Activated CD8-positive, alpha-beta T cell treated with anti-CD3 and anti-CD28 coated beads for 36 hours (primary cell): Measurements from ENCODE around the gene PALS2. TPM values are rescaled to one million over a fixed set of nuclear protein-coding genes. Genes with fewer than 3 reads are reported as not detected.

ENCODE experiments used
- ATAC-seq: fragments of 200-7000 bp; cut with Tn5 transposase; one replicate; pipeline ENCODE4 v1.10.0; 2021; ENCODE audit warnings: mild to moderate bottlenecking, moderate library complexity
- CTCF ChIA-PET: fragments of 350-600 bp; sonication (Branson Sonifier 250); formaldehyde crosslinking; loops from one replicate; lab custom pipeline; 2021; ENCODE audit warnings: antibody characterized with exemption; lab: Charles Lee
- POLR2A ChIA-PET: fragments of 350-600 bp; sonication (Branson Sonifier 250); formaldehyde crosslinking; loops from one replicate; lab custom pipeline; 2021; ENCODE audit warnings: antibody characterized with exemption; lab: Charles Lee
- DNase-seq: peaks from one replicate; pipeline ENCODE4 v3.0.0-alpha.2; 2020
- H3K27ac Mint-ChIP-seq: one replicate; pipeline ENCODE4 v1.8.0; 2021; ENCODE audit warnings: mild to moderate bottlenecking, mixed read lengths
- H3K27me3 Mint-ChIP-seq: one replicate; pipeline ENCODE4 v1.8.0; 2021; ENCODE audit warnings: mixed read lengths
- H3K36me3 Mint-ChIP-seq: one replicate; pipeline ENCODE4 v1.8.0; 2021; ENCODE audit warnings: low read depth, mixed read lengths
- H3K4me1 Mint-ChIP-seq: one replicate; pipeline ENCODE4 v1.8.0; 2021; ENCODE audit warnings: low read depth, mixed read lengths
- H3K4me3 Mint-ChIP-seq: one replicate; pipeline ENCODE4 v1.8.0; 2021; ENCODE audit warnings: mild to moderate bottlenecking, moderate library complexity, mixed read lengths
- H3K9me3 Mint-ChIP-seq: one replicate; pipeline ENCODE4 v1.8.0; 2021; ENCODE audit warnings: mixed read lengths
- intact Hi-C: fragments of 100-400 bp; cut with micrococcal nuclease; formaldehyde crosslinking; loops from one replicate; pipeline ENCODE4 v1.10.0; 2022
- total RNA-seq, 2 experiments: library from RNA; stranded (reverse); gene quantifications; one replicate each; pipeline ENCODE4 v1.2.3, GENCODE V29; 2021
- TF ChIP-seq, protein P1 (sequence below): fragments of 200-600 bp; IDR thresholded peaks from one replicate; pipeline ENCODE4 v1.8.0; 2022; ENCODE audit warnings: antibody characterized with exemption, mild to moderate bottlenecking

PALS2 gene, protein sequence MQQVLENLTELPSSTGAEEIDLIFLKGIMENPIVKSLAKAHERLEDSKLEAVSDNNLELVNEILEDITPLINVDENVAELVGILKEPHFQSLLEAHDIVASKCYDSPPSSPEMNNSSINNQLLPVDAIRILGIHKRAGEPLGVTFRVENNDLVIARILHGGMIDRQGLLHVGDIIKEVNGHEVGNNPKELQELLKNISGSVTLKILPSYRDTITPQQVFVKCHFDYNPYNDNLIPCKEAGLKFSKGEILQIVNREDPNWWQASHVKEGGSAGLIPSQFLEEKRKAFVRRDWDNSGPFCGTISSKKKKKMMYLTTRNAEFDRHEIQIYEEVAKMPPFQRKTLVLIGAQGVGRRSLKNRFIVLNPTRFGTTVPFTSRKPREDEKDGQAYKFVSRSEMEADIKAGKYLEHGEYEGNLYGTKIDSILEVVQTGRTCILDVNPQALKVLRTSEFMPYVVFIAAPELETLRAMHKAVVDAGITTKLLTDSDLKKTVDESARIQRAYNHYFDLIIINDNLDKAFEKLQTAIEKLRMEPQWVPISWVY
- 10 to 100 TPM; 32.6 to 40.4 TPM for total RNA-seq

DNA sequence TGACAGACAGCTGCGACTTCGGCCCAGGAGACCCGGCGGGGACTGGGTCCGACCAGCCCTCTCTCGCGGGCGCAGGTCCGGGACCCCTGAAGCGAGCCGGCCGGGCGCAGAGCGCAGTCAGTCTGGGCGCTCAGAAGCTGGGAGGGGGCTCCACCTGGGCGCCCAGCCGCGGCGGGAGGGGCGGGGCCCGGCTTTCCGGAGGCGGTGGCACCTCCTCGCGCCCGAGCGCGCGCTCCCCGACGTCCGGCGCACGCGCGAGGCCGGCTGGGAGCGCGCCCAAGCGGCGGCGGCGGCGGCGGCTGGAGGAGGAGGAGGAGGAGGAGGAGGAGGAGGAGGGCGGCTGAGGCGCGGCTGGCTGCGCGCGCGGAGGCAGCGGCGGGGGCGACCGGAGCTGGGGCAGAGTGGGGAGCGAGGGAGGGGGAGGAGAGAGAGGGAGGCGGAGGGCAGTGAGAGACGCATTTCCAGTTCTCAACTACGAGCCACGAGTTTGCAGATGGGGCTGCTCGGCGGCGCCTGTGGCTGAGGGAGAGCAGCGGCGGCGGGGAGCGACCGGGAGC lies at the start of gene PALS2:
TSS of gene PALS2 (plus strand) at position 456 of the 557 bp plus-strand sequence. CDS start 50,216 bp downstream, outside the sequence.
- no peaks in the 10 kb centered on the region for H3K9me3 Mint-ChIP-seq
- H3K27ac Mint-ChIP-seq = peak within 1 kb of the TSS; percentile 92
- peaks cover 5% of the 10 kb centered on the region for H3K36me3 Mint-ChIP-seq
- DNase-seq (peak; percentile 74), ATAC-seq (peak; percentile 61)
- ChIA-PET CTCF (interaction anchor here (1.2 to 5.5 kb wide), 2 partner anchors 93 to 94 kb away, joined by 3 to 53 read pairs; no protein-coding TSS in a partner anchor), POLR2A (interaction anchor here (0.6 to 1.1 kb wide), 3 partner anchors 15 to 355 kb away, joined by 3 to 4 read pairs (median 3); no protein-coding TSS in a partner anchor)
- TF ChIP-seq, protein P1, sequence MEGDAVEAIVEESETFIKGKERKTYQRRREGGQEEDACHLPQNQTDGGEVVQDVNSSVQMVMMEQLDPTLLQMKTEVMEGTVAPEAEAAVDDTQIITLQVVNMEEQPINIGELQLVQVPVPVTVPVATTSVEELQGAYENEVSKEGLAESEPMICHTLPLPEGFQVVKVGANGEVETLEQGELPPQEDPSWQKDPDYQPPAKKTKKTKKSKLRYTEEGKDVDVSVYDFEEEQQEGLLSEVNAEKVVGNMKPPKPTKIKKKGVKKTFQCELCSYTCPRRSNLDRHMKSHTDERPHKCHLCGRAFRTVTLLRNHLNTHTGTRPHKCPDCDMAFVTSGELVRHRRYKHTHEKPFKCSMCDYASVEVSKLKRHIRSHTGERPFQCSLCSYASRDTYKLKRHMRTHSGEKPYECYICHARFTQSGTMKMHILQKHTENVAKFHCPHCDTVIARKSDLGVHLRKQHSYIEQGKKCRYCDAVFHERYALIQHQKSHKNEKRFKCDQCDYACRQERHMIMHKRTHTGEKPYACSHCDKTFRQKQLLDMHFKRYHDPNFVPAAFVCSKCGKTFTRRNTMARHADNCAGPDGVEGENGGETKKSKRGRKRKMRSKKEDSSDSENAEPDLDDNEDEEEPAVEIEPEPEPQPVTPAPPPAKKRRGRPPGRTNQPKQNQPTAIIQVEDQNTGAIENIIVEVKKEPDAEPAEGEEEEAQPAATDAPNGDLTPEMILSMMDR = no peak
- peak within 1 kb of the TSS; percentile 99 for H3K4me3 Mint-ChIP-seq
- intact Hi-C loops = loop anchor here (10.0 kb wide), 2 partner anchors 168 to 182 kb away; partner anchors contain the start of gene GSDME
- H3K27me3 Mint-ChIP-seq = peaks cover 4% of the 10 kb centered on the region
- peaks cover 34% of the 10 kb centered on the region for H3K4me1 Mint-ChIP-seq

DNA sequence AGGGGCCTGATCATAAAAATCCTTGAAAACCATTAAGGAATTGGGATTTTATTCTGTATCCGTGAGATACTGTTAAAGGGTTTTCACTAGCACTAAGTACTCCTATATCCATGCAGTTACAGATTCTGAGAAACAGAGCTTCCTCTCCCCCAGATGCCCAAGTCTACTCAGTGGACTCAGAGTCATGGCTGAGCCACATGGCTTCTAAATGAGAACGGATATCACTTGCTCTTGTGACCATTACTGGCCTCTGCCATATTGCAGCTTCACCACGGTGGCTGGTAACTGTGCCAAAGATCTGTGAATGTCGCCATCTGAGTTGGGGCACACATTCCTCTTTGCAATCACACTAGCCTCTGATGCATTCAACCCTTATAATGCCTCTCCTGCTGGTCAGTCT lies 42.0 kb upstream of the PALS2 start:
- Mint-ChIP-seq H3K4me1 (no peaks in the 10 kb centered on the region), H3K27ac (no peak overlapping the region), H3K9me3 (no peaks in the 10 kb centered on the region), H3K4me3 (no peak overlapping the region), H3K36me3 (no peaks in the 10 kb centered on the region), H3K27me3 (no peaks in the 10 kb centered on the region)
- no peak for ATAC-seq
- ChIA-PET POLR2A (no interaction called here), CTCF (no interaction called here)
- intact Hi-C loops = no loop called here
- TF ChIP-seq, protein P1 = no peak
- no peak for DNase-seq

DNA sequence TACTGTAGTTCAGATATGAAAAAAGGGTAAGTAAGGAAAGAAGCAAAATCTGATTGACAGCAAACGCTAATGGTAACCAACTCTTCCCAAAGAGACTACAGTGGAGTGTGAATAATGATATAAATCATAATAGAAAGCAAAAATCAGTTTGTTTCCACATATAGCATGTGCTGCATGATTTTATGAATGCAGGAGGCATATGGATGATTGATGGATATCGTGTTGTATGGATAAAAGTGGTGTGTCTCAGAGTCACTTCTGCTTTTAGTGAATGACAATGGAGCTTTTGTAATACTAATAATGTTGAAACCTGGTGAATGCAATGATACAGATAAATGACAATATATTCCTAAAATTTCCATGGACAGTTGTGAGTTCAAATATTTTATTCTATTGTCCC lies 36.6 kb upstream of the PALS2 start:
- Mint-ChIP-seq H3K27me3 (no peaks in the 10 kb centered on the region), H3K27ac (no peak overlapping the region), H3K4me3 (no peak overlapping the region), H3K4me1 (no peaks in the 10 kb centered on the region), H3K9me3 (no peaks in the 10 kb centered on the region), H3K36me3 (no peaks in the 10 kb centered on the region)
- DNase-seq (no peak), ATAC-seq (no peak)
- CTCF ChIA-PET = no interaction called here
- POLR2A ChIA-PET = no interaction called here
- intact Hi-C loops = no loop called here
- TF ChIP-seq, protein P1 = no peak

DNA sequence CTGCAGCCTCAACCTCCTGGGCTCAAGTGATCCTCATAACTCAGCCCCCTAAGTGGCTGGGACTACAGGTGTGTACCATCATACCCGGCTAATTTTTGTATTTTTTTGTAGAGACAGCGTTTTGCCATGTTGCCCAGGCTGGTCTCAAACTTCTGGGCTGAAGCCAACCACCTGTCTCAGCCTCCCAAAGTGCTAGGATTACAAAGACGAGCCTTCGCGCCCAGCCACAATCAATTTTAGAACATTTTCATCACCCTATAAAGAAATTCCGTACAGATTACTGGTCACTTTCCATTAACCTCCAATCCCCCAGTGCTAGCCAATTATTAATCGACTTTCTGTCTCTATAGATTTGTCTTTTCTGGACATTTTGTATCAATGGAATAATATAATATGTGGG lies 32.3 kb upstream of the PALS2 start:
- intact Hi-C loops = no loop called here
- H3K27ac Mint-ChIP-seq = no peak overlapping the region
- H3K4me1 Mint-ChIP-seq = no peaks in the 10 kb centered on the region
- TF ChIP-seq, protein P1 = no peak
- no peaks in the 10 kb centered on the region for H3K9me3 Mint-ChIP-seq
- no peak for ATAC-seq
- peaks cover 3% of the 10 kb centered on the region for H3K27me3 Mint-ChIP-seq
- H3K36me3 Mint-ChIP-seq = no peaks in the 10 kb centered on the region
- ChIA-PET POLR2A (no interaction called here), CTCF (no interaction called here)
- DNase-seq = no peak
- H3K4me3 Mint-ChIP-seq = no peak overlapping the region
